H9 (cell line): ENCODE data around the gene GLRA3. TPM values are rescaled to one million over a fixed set of nuclear protein-coding genes. Genes with fewer than 3 reads are reported as not detected.

ENCODE experiments used
- DNase-seq: peaks from one replicate; pipeline ENCODE4 v3.0.0-alpha.2; 2017
- H2AFZ ChIP-seq: one replicate; pipeline ENCODE4 v1.6.1; 2013; ENCODE audit warnings: mild to moderate bottlenecking, low read length, control low read depth, moderate library complexity
- H2AK5ac ChIP-seq: 2 replicates; pipeline ENCODE4 v1.6.1; 2013; ENCODE audit warnings: low read length, control low read depth, mixed read lengths; ENCODE audit not compliant: insufficient read length
- H2BK120ac ChIP-seq: one replicate; pipeline ENCODE4 v1.6.1; 2013; ENCODE audit warnings: low read depth, mild to moderate bottlenecking, low read length, control low read depth, inconsistent platforms; ENCODE audit not compliant: poor library complexity, severe bottlenecking
- H2BK12ac ChIP-seq: 2 replicates; pipeline ENCODE4 v1.6.1; 2013; ENCODE audit warnings: low read length, control low read depth, mixed read lengths, low read depth; ENCODE audit not compliant: insufficient read length
- H2BK15ac ChIP-seq: 2 replicates; pipeline ENCODE4 v1.6.1; 2013; ENCODE audit warnings: low read depth, low read length, control low read depth
- H2BK20ac ChIP-seq: one replicate; pipeline ENCODE4 v1.6.1; 2013; ENCODE audit warnings: low read depth, mild to moderate bottlenecking, low read length, control low read depth, inconsistent platforms; ENCODE audit not compliant: poor library complexity, severe bottlenecking
- H2BK5ac ChIP-seq: 2 replicates; pipeline ENCODE4 v1.6.1; 2013; ENCODE audit warnings: low read length, control low read depth, mixed read lengths; ENCODE audit not compliant: insufficient read length
- H3K14ac ChIP-seq: 2 replicates; pipeline ENCODE4 v1.6.1; 2013; ENCODE audit warnings: low read length, control low read depth; ENCODE audit not compliant: insufficient read depth
- H3K18ac ChIP-seq: 2 replicates; pipeline ENCODE4 v1.6.1; 2013; ENCODE audit warnings: low read depth, mild to moderate bottlenecking, mixed read lengths, low read length, control low read depth; ENCODE audit not compliant: insufficient read length
- H3K23ac ChIP-seq: 2 replicates; pipeline ENCODE4 v1.6.1; 2013; ENCODE audit warnings: low read length, control low read depth, mixed read lengths, low read depth; ENCODE audit not compliant: insufficient read length
- H3K23me2 ChIP-seq: 2 replicates; pipeline ENCODE4 v1.6.1; 2013; ENCODE audit warnings: low read depth, mild to moderate bottlenecking, mixed read lengths, low read length, control low read depth; ENCODE audit not compliant: insufficient read length, poor library complexity, severe bottlenecking
- H3K27ac ChIP-seq: 2 replicates; pipeline ENCODE4 v1.5.1; 2013; ENCODE audit warnings: low read length, control low read depth, mixed read lengths, low read depth; ENCODE audit not compliant: insufficient read length
- H3K27me3 ChIP-seq: 2 replicates; pipeline ENCODE4 v1.6.1; 2013; ENCODE audit warnings: low read length, control low read depth, inconsistent platforms; ENCODE audit not compliant: insufficient read depth
- H3K4ac ChIP-seq: 2 replicates; pipeline ENCODE4 v1.6.1; 2013; ENCODE audit warnings: low read depth, mild to moderate bottlenecking, control low read depth, inconsistent platforms, low read length, moderate library complexity
- H3K4me1 ChIP-seq: 2 replicates; pipeline ENCODE4 v1.6.1; 2013; ENCODE audit warnings: low read length, control low read depth, inconsistent platforms; ENCODE audit not compliant: insufficient read depth
- H3K4me2 ChIP-seq: 2 replicates; pipeline ENCODE4 v1.6.1; 2013; ENCODE audit warnings: low read length, control low read depth, mixed read lengths; ENCODE audit not compliant: insufficient read length, insufficient read depth
- H3K56ac ChIP-seq: 2 replicates; pipeline ENCODE4 v1.6.1; 2013; ENCODE audit warnings: low read depth, mild to moderate bottlenecking, mixed read lengths, low read length, control low read depth; ENCODE audit not compliant: insufficient read length
- H3K79me1 ChIP-seq: 2 replicates; pipeline ENCODE4 v1.6.1; 2013; ENCODE audit warnings: low read depth, mild to moderate bottlenecking, moderate library complexity, low read length, control low read depth, inconsistent platforms; ENCODE audit not compliant: insufficient read depth, poor library complexity, severe bottlenecking
- H3K79me2 ChIP-seq: 2 replicates; pipeline ENCODE4 v1.6.1; 2013; ENCODE audit warnings: low read length, control low read depth, inconsistent platforms; ENCODE audit not compliant: insufficient read depth
- H3K9ac ChIP-seq: 2 replicates; pipeline ENCODE4 v1.6.1; 2013; ENCODE audit warnings: low read length, control low read depth, mixed read lengths; ENCODE audit not compliant: insufficient read length; ENCODE audit errors: extremely low read depth
- H3K9me3 ChIP-seq: one replicate; pipeline ENCODE4 v1.6.1; 2013; ENCODE audit warnings: low read depth, low read length, inconsistent platforms; ENCODE audit not compliant: control insufficient read depth
- H3T11ph ChIP-seq: one replicate; pipeline ENCODE4 v1.6.1; 2013; ENCODE audit warnings: mild to moderate bottlenecking, low read length, control low read depth, inconsistent platforms
- H4K20me1 ChIP-seq: one replicate; pipeline ENCODE4 v1.6.1; 2013; ENCODE audit not compliant: control insufficient read depth, insufficient read length, insufficient read depth
- H4K5ac ChIP-seq: 2 replicates; pipeline ENCODE4 v1.6.1; 2013; ENCODE audit warnings: low read depth, mild to moderate bottlenecking, mixed read lengths, low read length, control low read depth; ENCODE audit not compliant: insufficient read length
- H4K8ac ChIP-seq: replicated peaks from 2 replicates; pipeline ENCODE4 v1.6.1; 2013; ENCODE audit warnings: low read length, control low read depth, mixed read lengths, low read depth; ENCODE audit not compliant: insufficient read length
- H4K91ac ChIP-seq: 2 replicates; pipeline ENCODE4 v1.6.1; 2013; ENCODE audit warnings: low read depth, mild to moderate bottlenecking, moderate library complexity, mixed read lengths, low read length, control low read depth; ENCODE audit not compliant: insufficient read length
- H3K27ac Mint-ChIP-seq, 3 experiments: 2 replicates in 2 of 3; 3 replicates in 1 of 3; pipeline ENCODE4 v1.8.0; 2020 to 2021; ENCODE audit warnings: mixed read lengths in 3 of 3, mild to moderate bottlenecking in 1 of 3, moderate library complexity in 1 of 3
- H3K27me3 Mint-ChIP-seq: 2 replicates; pipeline ENCODE4 v1.8.0; 2021; ENCODE audit warnings: low read depth, mild to moderate bottlenecking, moderate library complexity, mixed read lengths
- H3K36me3 Mint-ChIP-seq, 3 experiments: 2 replicates in 2 of 3; 3 replicates in 1 of 3; pipeline ENCODE4 v1.8.0; 2020 to 2021; ENCODE audit warnings: low read depth in 3 of 3, mixed read lengths in 3 of 3; ENCODE audit not compliant: insufficient read depth in 1 of 3
- H3K4me1 Mint-ChIP-seq, 2 experiments: 2 replicates each; pipeline ENCODE4 v1.8.0; 2020; ENCODE audit warnings: mixed read lengths in 2 of 2
- H3K4me3 Mint-ChIP-seq, 2 experiments: 2 replicates in 1 of 2; 3 replicates in 1 of 2; pipeline ENCODE4 v1.8.0; 2020 to 2021; ENCODE audit warnings: mild to moderate bottlenecking in 2 of 2, mixed read lengths in 2 of 2, moderate library complexity in 1 of 2
- H3K9me3 Mint-ChIP-seq, 2 experiments: 2 replicates in 1 of 2; 3 replicates in 1 of 2; pipeline ENCODE4 v1.8.0; 2020; ENCODE audit warnings: mild to moderate bottlenecking in 2 of 2, mixed read lengths in 2 of 2, moderate library complexity in 1 of 2
- WGBS: extraction: QIAGEN DNeasy Blood & Tissue Kit; methylation state at CpG from one replicate; pipeline ENCODE4 v1.1.7; 2013; ENCODE audit warnings: missing lambda C conversion rate, low lambda C conversion rate, mixed read lengths; ENCODE audit not compliant: insufficient read length; ENCODE audit errors: extremely low coverage; 5-methylcytosine and 5-hydroxymethylcytosine counted together
- total RNA-seq: library from RNA; stranded (reverse); gene quantifications from 2 replicates; pipeline ENCODE4 v1.2.1, GENCODE V29; 2021
- TF ChIP-seq, protein P1 (sequence below): fragments of 200-600 bp; sonication (generic); conservative IDR thresholded peaks from 3 replicates; pipeline ENCODE4 v1.8.0; 2021; ENCODE audit warnings: antibody characterized with exemption, mild to moderate bottlenecking

Gene GLRA3
- total RNA-seq, 1 experiment from 2014 or later, result 0.09 TPM

DNA sequence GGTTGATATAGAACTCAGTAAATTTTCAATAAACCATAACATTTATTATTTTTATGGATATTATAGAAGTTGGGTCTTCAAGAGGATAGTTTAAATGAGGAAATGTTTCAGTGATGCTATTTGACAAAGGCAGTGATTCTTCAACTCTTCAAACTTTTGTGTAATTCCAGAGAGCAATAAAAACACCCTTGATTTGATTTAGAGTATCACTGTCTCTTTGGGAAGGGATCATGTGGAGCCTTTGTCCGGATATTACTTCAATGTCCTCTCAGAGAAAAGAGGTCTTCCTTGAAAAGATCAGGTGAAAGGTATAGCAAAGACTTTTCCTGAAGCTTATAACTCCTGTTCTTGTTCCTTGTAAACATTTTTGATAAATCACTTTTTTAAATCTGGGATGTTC, 23.3 kb downstream of the GLRA3 start:
- Histone ChIP-seq H3K4me2 (no peak overlapping the region), H3K9ac (no peak overlapping the region), H3K79me2 (no peaks in the 10 kb centered on the region), H2AK5ac (no peak overlapping the region), H4K91ac (no peak overlapping the region), H3K18ac (no peak overlapping the region), H3K4ac (no peak overlapping the region), H3K27me3 (no peaks in the 10 kb centered on the region), H2BK5ac (no peak overlapping the region), H4K8ac (no peak overlapping the region), H3K9me3 (no peaks in the 10 kb centered on the region), H4K5ac (no peak overlapping the region), H3T11ph (no peak overlapping the region), H3K23me2 (no peaks in the 10 kb centered on the region), H2BK12ac (no peak overlapping the region), H2BK120ac (no peak overlapping the region), H3K79me1 (no peaks in the 10 kb centered on the region), H2BK15ac (no peak overlapping the region), H3K27ac (no peak overlapping the region), H3K14ac (no peak overlapping the region), H4K20me1 (no peaks in the 10 kb centered on the region), H3K56ac (no peak overlapping the region), H3K4me1 (no peaks in the 10 kb centered on the region), H2BK20ac (no peak overlapping the region), H3K23ac (no peak overlapping the region), H2AFZ (no peak overlapping the region)
- Mint-ChIP-seq H3K27ac (no peak overlapping the region), H3K9me3 (peaks cover 7 to 12% of the 10 kb centered on the region in 2 experiments; a peak in 4 of 5 replicates), H3K4me1 (peaks cover 4 to 5% of the 10 kb centered on the region in 2 experiments), H3K27me3 (no peaks in the 10 kb centered on the region; the same call in 1 of the 2 replicates), H3K4me3 (no peak overlapping the region), H3K36me3 (peaks cover 0 to 8% (median 6%) of the 10 kb centered on the region in 3 experiments; a peak in 2 of 7 replicates)
- DNase-seq, result no peak
- TF ChIP-seq, protein P1, sequence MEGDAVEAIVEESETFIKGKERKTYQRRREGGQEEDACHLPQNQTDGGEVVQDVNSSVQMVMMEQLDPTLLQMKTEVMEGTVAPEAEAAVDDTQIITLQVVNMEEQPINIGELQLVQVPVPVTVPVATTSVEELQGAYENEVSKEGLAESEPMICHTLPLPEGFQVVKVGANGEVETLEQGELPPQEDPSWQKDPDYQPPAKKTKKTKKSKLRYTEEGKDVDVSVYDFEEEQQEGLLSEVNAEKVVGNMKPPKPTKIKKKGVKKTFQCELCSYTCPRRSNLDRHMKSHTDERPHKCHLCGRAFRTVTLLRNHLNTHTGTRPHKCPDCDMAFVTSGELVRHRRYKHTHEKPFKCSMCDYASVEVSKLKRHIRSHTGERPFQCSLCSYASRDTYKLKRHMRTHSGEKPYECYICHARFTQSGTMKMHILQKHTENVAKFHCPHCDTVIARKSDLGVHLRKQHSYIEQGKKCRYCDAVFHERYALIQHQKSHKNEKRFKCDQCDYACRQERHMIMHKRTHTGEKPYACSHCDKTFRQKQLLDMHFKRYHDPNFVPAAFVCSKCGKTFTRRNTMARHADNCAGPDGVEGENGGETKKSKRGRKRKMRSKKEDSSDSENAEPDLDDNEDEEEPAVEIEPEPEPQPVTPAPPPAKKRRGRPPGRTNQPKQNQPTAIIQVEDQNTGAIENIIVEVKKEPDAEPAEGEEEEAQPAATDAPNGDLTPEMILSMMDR, result no peak
- WGBS, result no CpG with 5 or more reads among the region's 1 CpG
